ENCODE results near the gene CYBC1.

Gene CYBC1

GRCh38 chr17:82449131-82449882 is 1.2 kb downstream of the CYBC1 start:
- no peak for TF ChIP-seq CTCF (IDR thresholded peaks at IDR 0.05; ENCODE audit: insufficient read depth, low read depth, low read length, missing control alignments)
- DNase-seq (ENCODE audit: low read depth): peak; percentile 93
- H3K4me3 ChIP-seq (ENCODE audit: low read depth, low read length): peak overlapping the region; percentile 88

- peak overlapping the region; percentile 39 for H3K4me3 ChIP-seq (ENCODE audit: low read depth, low read length)
- no peak for TF ChIP-seq CTCF (IDR thresholded peaks at IDR 0.05; ENCODE audit: insufficient read depth, low read depth, low read length, missing control alignments)
- no peak for DNase-seq (ENCODE audit: low read depth)
Measured at GRCh38 chr17:82447876-82448275, 2.7 kb downstream of the CYBC1 start.

- H3K4me3 ChIP-seq (ENCODE audit: low read depth, low read length): no peak overlapping the region
- no peak for TF ChIP-seq CTCF (IDR thresholded peaks at IDR 0.05; ENCODE audit: insufficient read depth, low read depth, low read length, missing control alignments)
- DNase-seq (ENCODE audit: low read depth): no peak
Measured at GRCh38 chr17:82446649-82447048, 3.9 kb downstream of the CYBC1 start.

- no peak overlapping the region for H3K4me3 ChIP-seq (ENCODE audit: low read depth, low read length)
- DNase-seq (ENCODE audit: low read depth): no peak
- TF ChIP-seq CTCF (IDR thresholded peaks at IDR 0.05; ENCODE audit: insufficient read depth, low read depth, low read length, missing control alignments): no peak
Measured at GRCh38 chr17:82446124-82446523, 4.4 kb downstream of the CYBC1 start.

- no peak for TF ChIP-seq CTCF (IDR thresholded peaks at IDR 0.05; ENCODE audit: insufficient read depth, low read depth, low read length, missing control alignments)
- no peak for DNase-seq (ENCODE audit: low read depth)
- no peak overlapping the region for H3K4me3 ChIP-seq (ENCODE audit: low read depth, low read length)
Measured at GRCh38 chr17:82445542-82445941, 5.0 kb downstream of the CYBC1 start.

GRCh38 chr17:82444941-82445521 is 5.5 kb downstream of the CYBC1 start:
- no peak overlapping the region for H3K4me3 ChIP-seq (ENCODE audit: low read depth, low read length)

More at GRCh38 chr17:82444941-82445521, 5.5 kb downstream of the CYBC1 start:
- DNase-seq (ENCODE audit: low read depth): no peak
- TF ChIP-seq CTCF (IDR thresholded peaks at IDR 0.05; ENCODE audit: insufficient read depth, low read depth, low read length, missing control alignments): no peak
